Panc1 (cell line): ENCODE measurements around the gene SPIRE1. TPM values are rescaled to one million over a fixed set of nuclear protein-coding genes. Genes with fewer than 3 reads are reported as not detected.

ENCODE experiments used
- ATAC-seq: fragments of 200-7000 bp; cut with Tn5 transposase; 2 replicates; pipeline ENCODE4 v1.9.1; 2020; ENCODE audit warnings: mild to moderate bottlenecking, moderate library complexity
- BruUV-seq: library from RNA; stranded (reverse); fragments of 400-500 nt; replicated peaks from 2 replicates; lab custom pipeline; 2021; lab: Mats Ljungman, UMichigan
- CTCF ChIA-PET: fragments of 300-600 bp; sonication (Branson Sonifier 250); formaldehyde crosslinking; loops from one replicate; lab custom pipeline; 2022; ENCODE audit warnings: antibody characterized with exemption; lab: Charles Lee
- POLR2A ChIA-PET: fragments of 300-600 bp; sonication (Branson Sonifier 250); formaldehyde crosslinking; loops from one replicate; lab custom pipeline; 2022; ENCODE audit warnings: antibody characterized with exemption; lab: Charles Lee
- DNase-seq: peaks from one replicate; pipeline ENCODE4 v3.0.0-alpha.2; 2010; ENCODE audit warnings: low read depth, low spot score
- H3K27ac ChIP-seq: 2 replicates; pipeline ENCODE4 v1.5.1; 2011; ENCODE audit warnings: mild to moderate bottlenecking, low read length, inconsistent platforms
- H3K27me3 ChIP-seq: fragments of 200-500 bp; sonication (Bioruptor generic); 2 replicates; pipeline ENCODE4 v1.6.0; 2014; ENCODE audit warnings: low read length, inconsistent platforms; ENCODE audit not compliant: control insufficient read depth, insufficient read depth
- H3K36me3 ChIP-seq: fragments of 200-500 bp; sonication (Bioruptor generic); 2 replicates; pipeline ENCODE4 v1.5.1; 2014; ENCODE audit warnings: inconsistent platforms, mild to moderate bottlenecking, low read length, moderate library complexity; ENCODE audit not compliant: control insufficient read depth, insufficient read depth
- H3K4me1 ChIP-seq: 2 replicates; pipeline ENCODE4 v1.5.1; 2011; ENCODE audit warnings: inconsistent platforms, mild to moderate bottlenecking, low read length, moderate library complexity; ENCODE audit not compliant: control insufficient read depth, insufficient read depth
- H3K4me3 ChIP-seq, 2 experiments: 2 replicates each; pipeline ENCODE4 v1.5.1; 2011 to 2012; ENCODE audit warnings: low read depth in 2 of 2, low read length in 2 of 2, mild to moderate bottlenecking in 2 of 2, inconsistent platforms in 1 of 2, moderate library complexity in 1 of 2
- H3K9me3 ChIP-seq: fragments of 200-500 bp; sonication (Bioruptor generic); 2 replicates; pipeline ENCODE4 v1.5.1; 2014; ENCODE audit warnings: low read depth, mild to moderate bottlenecking, inconsistent platforms, low read length, moderate library complexity; ENCODE audit not compliant: control insufficient read depth, insufficient read depth
- POLR2AphosphoS5 ChIP-seq: IDR thresholded peaks from 2 replicates; pipeline ENCODE4 v1.6.1; 2012; ENCODE audit warnings: mild to moderate bottlenecking, low read depth, low read length, moderate library complexity
- SIN3A ChIP-seq: IDR thresholded peaks from 2 replicates; pipeline ENCODE4 v1.6.1; 2012; ENCODE audit warnings: low read depth, mild to moderate bottlenecking, low read length, moderate library complexity, borderline replicate concordance; ENCODE audit not compliant: insufficient read depth
- TCF7L2 ChIP-seq: IDR thresholded peaks from 2 replicates; pipeline ENCODE4 v1.6.1; 2011; ENCODE audit warnings: mild to moderate bottlenecking, low read depth, low read length, inconsistent platforms
- in situ Hi-C: cut with HindIII; loops from 2 replicates; pipeline ENCODE4 v1.10.0; 2016; ENCODE audit warnings: low sequenced_read_pairs, low pct_unique_long_range_greater_than_20kb
- intact Hi-C: fragments of 100-400 bp; cut with micrococcal nuclease; formaldehyde crosslinking; loops from one replicate; pipeline ENCODE4 v1.10.0; 2022; ENCODE audit not compliant: unreplicated experiment
- total RNA-seq: library from RNA; stranded (reverse); gene quantifications from one replicate; pipeline ENCODE4 v1.2.1, GENCODE V29; 2021; ENCODE audit not compliant: unreplicated experiment
- TF ChIP-seq, protein P1 (sequence below), 2 experiments: IDR thresholded peaks; 2 replicates each; pipeline ENCODE4 v1.6.1; 2011 to 2012; ENCODE audit warnings: low read depth in 2 of 2, control low read depth in 1 of 2, low read length in 1 of 2, mild to moderate bottlenecking in 1 of 2, moderate library complexity in 1 of 2; ENCODE audit not compliant: insufficient read depth in 1 of 2
- TF ChIP-seq, protein P2 (sequence below): fragments of 450-650 bp; IDR thresholded peaks from 2 replicates; pipeline ENCODE4 v1.5.1; 2017; ENCODE audit warnings: mild to moderate bottlenecking

SPIRE1 gene
- total RNA-seq, 1 experiment from 2014 or later = 45.5 TPM

DNA sequence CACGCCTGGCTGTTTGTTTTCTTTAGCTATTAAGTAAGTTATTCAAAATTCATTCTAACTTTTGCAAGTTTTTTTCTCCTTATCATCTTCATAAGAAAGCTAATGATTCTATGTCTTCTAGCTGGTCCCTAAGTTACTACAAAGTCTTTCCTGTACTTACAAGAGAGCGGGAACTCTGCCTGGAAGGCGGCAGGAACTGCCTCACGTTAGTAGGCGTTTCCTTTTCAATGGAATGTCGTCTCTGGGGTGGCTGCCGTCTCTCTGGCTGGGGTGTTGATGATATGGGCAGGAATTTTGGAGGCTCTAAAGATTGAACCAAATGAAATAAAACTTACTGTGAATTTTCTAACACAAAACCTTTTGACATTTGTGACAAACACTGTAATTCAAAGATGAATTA is 194.7 kb downstream of the SPIRE1 start:
- Histone ChIP-seq H3K36me3 (no peaks in the 10 kb centered on the region; the same call in 1 of the 2 replicates), H3K27ac (no peak overlapping the region)
- POLR2A ChIA-PET = interaction anchor here (0.5 kb wide), 1 partner anchor 16 kb away, joined by 5 read pairs; no protein-coding TSS in a partner anchor

DNA sequence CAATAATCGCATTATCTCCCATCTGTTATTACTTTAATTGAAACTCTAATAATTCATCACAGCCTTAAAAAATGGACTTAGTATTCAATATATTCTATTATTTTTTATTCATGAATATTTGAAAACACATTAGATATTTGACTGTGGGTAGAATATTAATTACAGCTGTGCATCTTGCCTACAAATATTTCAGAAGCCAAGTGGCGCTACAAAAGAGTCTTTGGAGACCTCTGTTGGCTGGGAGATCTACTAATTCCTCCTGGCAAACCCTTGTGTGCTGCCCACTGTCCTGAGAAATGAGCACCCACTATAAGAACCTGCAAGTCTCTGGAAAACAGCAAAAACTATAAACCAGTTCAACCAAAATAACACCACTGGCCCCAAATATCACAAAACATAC is 195.7 kb downstream of the SPIRE1 start:
- Histone ChIP-seq H3K27ac (no peak overlapping the region), H3K4me3 (no peak overlapping the region), H3K9me3 (no peaks in the 10 kb centered on the region), H3K36me3 (no peaks in the 10 kb centered on the region; the same call in 1 of the 2 replicates), H3K27me3 (no peaks in the 10 kb centered on the region), H3K4me1 (no peaks in the 10 kb centered on the region)
- TF ChIP-seq, protein P1, sequence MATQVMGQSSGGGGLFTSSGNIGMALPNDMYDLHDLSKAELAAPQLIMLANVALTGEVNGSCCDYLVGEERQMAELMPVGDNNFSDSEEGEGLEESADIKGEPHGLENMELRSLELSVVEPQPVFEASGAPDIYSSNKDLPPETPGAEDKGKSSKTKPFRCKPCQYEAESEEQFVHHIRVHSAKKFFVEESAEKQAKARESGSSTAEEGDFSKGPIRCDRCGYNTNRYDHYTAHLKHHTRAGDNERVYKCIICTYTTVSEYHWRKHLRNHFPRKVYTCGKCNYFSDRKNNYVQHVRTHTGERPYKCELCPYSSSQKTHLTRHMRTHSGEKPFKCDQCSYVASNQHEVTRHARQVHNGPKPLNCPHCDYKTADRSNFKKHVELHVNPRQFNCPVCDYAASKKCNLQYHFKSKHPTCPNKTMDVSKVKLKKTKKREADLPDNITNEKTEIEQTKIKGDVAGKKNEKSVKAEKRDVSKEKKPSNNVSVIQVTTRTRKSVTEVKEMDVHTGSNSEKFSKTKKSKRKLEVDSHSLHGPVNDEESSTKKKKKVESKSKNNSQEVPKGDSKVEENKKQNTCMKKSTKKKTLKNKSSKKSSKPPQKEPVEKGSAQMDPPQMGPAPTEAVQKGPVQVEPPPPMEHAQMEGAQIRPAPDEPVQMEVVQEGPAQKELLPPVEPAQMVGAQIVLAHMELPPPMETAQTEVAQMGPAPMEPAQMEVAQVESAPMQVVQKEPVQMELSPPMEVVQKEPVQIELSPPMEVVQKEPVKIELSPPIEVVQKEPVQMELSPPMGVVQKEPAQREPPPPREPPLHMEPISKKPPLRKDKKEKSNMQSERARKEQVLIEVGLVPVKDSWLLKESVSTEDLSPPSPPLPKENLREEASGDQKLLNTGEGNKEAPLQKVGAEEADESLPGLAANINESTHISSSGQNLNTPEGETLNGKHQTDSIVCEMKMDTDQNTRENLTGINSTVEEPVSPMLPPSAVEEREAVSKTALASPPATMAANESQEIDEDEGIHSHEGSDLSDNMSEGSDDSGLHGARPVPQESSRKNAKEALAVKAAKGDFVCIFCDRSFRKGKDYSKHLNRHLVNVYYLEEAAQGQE (IDR thresholded peaks at IDR 0.05; ENCODE audit: insufficient read depth in 1 of 2, low read depth in 2 of 2, low read length in 1 of 2) = no peak
- TF ChIP-seq POLR2AphosphoS5 (no peak), SIN3A (no peak)
- TF ChIP-seq, protein P2, sequence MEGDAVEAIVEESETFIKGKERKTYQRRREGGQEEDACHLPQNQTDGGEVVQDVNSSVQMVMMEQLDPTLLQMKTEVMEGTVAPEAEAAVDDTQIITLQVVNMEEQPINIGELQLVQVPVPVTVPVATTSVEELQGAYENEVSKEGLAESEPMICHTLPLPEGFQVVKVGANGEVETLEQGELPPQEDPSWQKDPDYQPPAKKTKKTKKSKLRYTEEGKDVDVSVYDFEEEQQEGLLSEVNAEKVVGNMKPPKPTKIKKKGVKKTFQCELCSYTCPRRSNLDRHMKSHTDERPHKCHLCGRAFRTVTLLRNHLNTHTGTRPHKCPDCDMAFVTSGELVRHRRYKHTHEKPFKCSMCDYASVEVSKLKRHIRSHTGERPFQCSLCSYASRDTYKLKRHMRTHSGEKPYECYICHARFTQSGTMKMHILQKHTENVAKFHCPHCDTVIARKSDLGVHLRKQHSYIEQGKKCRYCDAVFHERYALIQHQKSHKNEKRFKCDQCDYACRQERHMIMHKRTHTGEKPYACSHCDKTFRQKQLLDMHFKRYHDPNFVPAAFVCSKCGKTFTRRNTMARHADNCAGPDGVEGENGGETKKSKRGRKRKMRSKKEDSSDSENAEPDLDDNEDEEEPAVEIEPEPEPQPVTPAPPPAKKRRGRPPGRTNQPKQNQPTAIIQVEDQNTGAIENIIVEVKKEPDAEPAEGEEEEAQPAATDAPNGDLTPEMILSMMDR = no peak
- no TSS peak for BruUV-seq
- CTCF ChIA-PET = no interaction called here
- no peak for ATAC-seq
- no peak for DNase-seq
- POLR2A ChIA-PET = interaction anchor here (0.5 to 0.6 kb wide), 2 partner anchors 10 to 644 kb away, joined by 3 to 12 read pairs; no protein-coding TSS in a partner anchor
- intact Hi-C loops (no loop called here), in situ Hi-C loops (no loop called here)

More for the DNA sequence above, 194.7 kb downstream of the SPIRE1 start:
- no peaks in the 10 kb centered on the region for H3K27me3 ChIP-seq
- TF ChIP-seq, protein P2 = no peak
- TF ChIP-seq TCF7L2 (no peak), SIN3A (no peak), POLR2AphosphoS5 (no peak)
- TF ChIP-seq, protein P1 (IDR thresholded peaks at IDR 0.05; ENCODE audit: insufficient read depth in 1 of 2, low read depth in 2 of 2, low read length in 1 of 2) = no peak
- H3K9me3 ChIP-seq = no peaks in the 10 kb centered on the region
- H3K4me3 ChIP-seq = no peak overlapping the region
- no peak for DNase-seq
- CTCF ChIA-PET = no interaction called here
- intact Hi-C loops (no loop called here), in situ Hi-C loops (no loop called here)
- ATAC-seq = no peak
- H3K4me1 ChIP-seq = no peaks in the 10 kb centered on the region
- no TSS peak for BruUV-seq
